Activated CD4-positive, alpha-beta T cell treated with anti-CD3 and anti-CD28 coated beads, Interleukin-2, amount 10 ng/mL, durations not matched to agents 7 days and 5 days (primary cell): Measurements from ENCODE around the gene SUOX. TPM values are rescaled to one million over a fixed set of nuclear protein-coding genes. Genes with fewer than 3 reads are reported as not detected.
"Not testable (repeated sequence)": the region's sequence is repeated elsewhere in the genome, so short reads cannot be mapped to it uniquely, and the experiment has no call there.

ENCODE experiments used
- CTCF ChIA-PET: fragments of 350-600 bp; sonication (Branson Sonifier 250); formaldehyde crosslinking; loops from one replicate; lab custom pipeline; 2021; ENCODE audit warnings: antibody characterized with exemption; lab: Charles Lee
- POLR2A ChIA-PET: fragments of 350-600 bp; sonication (Branson Sonifier 250); formaldehyde crosslinking; loops from one replicate; lab custom pipeline; 2021; ENCODE audit warnings: antibody characterized with exemption; lab: Charles Lee
- DNase-seq: peaks from one replicate; pipeline ENCODE4 v3.0.0-alpha.2; 2020
- H3K27ac Mint-ChIP-seq: one replicate; pipeline ENCODE4 v1.8.0; 2021; ENCODE audit warnings: mild to moderate bottlenecking, moderate library complexity, mixed read lengths
- H3K27me3 Mint-ChIP-seq: one replicate; pipeline ENCODE4 v1.8.0; 2021; ENCODE audit warnings: mixed read lengths
- H3K36me3 Mint-ChIP-seq: one replicate; pipeline ENCODE4 v1.8.0; 2021; ENCODE audit warnings: low read depth, mixed read lengths
- H3K4me1 Mint-ChIP-seq: one replicate; pipeline ENCODE4 v1.8.0; 2021; ENCODE audit warnings: mixed read lengths
- H3K4me3 Mint-ChIP-seq: one replicate; pipeline ENCODE4 v1.8.0; 2021; ENCODE audit warnings: mild to moderate bottlenecking, moderate library complexity, mixed read lengths
- H3K9me3 Mint-ChIP-seq: one replicate; pipeline ENCODE4 v1.8.0; 2021; ENCODE audit warnings: mixed read lengths
- total RNA-seq, 2 experiments: library from RNA; stranded (reverse); gene quantifications; one replicate each; pipeline ENCODE4 v1.2.3, GENCODE V29; 2021

Gene SUOX
- total RNA-seq, 2 experiments from 2014 or later = 2.4 to 3.5 TPM

DNA sequence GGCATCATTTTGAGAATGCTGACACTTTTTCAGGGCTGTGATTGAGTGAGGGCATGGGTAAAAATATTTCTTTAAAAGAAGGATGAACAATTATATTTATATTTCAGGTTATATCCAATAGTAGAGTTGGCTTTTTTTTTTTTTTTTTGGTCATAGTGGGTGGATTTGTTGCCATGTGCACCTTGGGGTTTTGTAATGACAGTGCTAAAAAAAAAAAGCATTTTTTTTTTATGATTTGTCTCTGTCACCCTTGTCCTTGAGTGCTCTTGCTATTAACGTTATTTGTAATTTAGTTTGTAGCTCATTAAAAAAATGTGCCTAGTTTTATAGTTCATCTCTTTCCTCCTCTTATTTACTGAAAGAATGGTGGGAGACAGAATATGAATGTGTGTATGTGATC lies 24.6 kb upstream of the SUOX start:
- Mint-ChIP-seq H3K36me3 (peaks cover 26% of the 10 kb centered on the region), H3K9me3 (no peaks in the 10 kb centered on the region), H3K4me1 (peaks cover 44% of the 10 kb centered on the region), H3K27ac (no peak overlapping the region), H3K4me3 (no peak overlapping the region), H3K27me3 (no peaks in the 10 kb centered on the region)
- ChIA-PET POLR2A (interaction anchor here (0.5 to 0.9 kb wide), 2 partner anchors 20 to 101 kb away, joined by 3 read pairs; no protein-coding TSS in a partner anchor), CTCF (interaction anchor here (1.0 kb wide), 1 partner anchor 45 kb away, joined by 3 read pairs; the partner anchor contains the start of gene PYM1)
- DNase-seq = no peak

DNA sequence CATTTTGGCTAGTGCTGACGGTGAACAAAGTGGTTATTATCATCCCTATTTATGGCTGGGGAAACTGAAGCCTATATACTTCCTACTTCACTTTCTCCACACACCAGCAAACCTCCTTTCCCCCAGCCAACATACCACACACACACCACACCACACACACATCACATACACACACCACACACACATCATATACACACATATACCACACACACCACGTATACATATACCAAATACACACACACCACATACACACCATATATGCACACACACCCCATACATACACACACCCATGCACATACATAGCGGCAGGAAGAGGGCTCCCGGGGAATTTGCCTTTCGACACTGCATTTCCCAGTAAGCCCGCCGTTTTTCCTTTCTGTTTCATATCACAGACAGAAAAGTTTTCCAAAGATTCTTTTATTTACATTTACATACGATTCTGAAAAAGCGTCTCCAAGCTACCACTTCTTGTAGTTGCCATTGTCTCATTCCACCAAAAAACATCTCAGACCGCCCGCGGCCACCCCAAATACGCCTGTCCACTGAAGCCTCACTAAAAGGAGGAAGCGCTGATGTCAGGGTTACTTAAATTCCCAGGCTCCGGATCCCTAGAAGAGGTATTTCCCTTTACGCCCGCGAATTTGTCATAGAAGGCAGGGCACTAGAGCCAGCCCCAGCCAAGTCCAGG lies 24.0 kb upstream of the SUOX start:
- peak; percentile 24 for DNase-seq
- no peak overlapping the region for H3K27ac Mint-ChIP-seq
- no peaks in the 10 kb centered on the region for H3K27me3 Mint-ChIP-seq
- H3K36me3 Mint-ChIP-seq = peaks cover 23% of the 10 kb centered on the region
- no peak overlapping the region for H3K4me3 Mint-ChIP-seq
- CTCF ChIA-PET = interaction anchor here (0.7 to 2.6 kb wide), 17 partner anchors 9 to 243 kb away, joined by 3 to 15 read pairs (median 4); partner anchors contain the start of genes PYM1, SMARCC2 and SUOX
- H3K9me3 Mint-ChIP-seq = no peaks in the 10 kb centered on the region
- peaks cover 41% of the 10 kb centered on the region for H3K4me1 Mint-ChIP-seq
- POLR2A ChIA-PET = interaction anchor here (0.9 to 1.7 kb wide), 2 partner anchors 11 to 21 kb away, joined by 3 to 8 read pairs; no protein-coding TSS in a partner anchor

DNA sequence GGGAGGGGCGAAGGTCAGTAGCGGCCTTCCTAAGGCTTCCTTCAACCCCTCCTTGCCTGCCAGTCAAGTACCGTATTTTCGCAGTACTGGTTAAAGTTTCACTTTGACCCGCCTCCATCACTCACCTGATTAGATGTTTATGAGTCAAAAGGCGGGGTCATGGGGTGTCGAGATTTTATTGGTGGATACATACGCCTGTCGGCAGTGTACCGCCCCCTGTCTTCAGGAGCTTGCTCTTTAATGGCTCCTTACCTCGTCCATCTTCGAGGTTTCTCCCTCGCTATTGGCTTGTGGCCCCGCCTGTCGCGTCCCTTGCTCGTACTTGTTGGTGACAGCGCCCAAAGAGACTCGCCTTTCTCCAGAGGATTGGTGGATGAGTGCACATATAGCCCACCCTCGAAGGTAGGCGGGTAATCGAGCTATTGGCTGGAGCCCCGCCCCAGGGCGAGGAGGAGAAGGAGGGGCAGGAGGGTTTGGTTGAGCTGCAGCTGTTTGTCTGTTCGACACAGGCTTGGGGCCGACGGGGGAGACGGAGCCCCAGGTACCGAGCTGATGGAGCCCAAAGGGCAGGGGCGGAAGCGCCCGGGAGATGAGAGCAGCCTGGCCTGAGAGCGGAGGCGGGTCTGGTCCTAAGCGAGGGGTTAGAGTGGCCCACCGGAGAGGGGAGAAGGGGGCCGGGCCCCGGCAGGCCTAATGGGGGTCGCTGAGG lies 23.3 kb upstream of the SUOX start, which contains the start of gene RAB5B:
Gene RAB5B (plus strand): TSS at position 480 of the 709 bp plus-strand sequence. CDS start 12,883 bp downstream, outside the sequence.
- Mint-ChIP-seq H3K36me3 (peaks cover 22% of the 10 kb centered on the region), H3K27ac (no peak within 1 kb of the TSS), H3K4me1 (peaks cover 34% of the 10 kb centered on the region), H3K4me3 (no peak within 1 kb of the TSS), H3K27me3 (no peaks in the 10 kb centered on the region), H3K9me3 (no peaks in the 10 kb centered on the region)
- ChIA-PET POLR2A (interaction anchor here (0.6 to 1.7 kb wide), 6 partner anchors 11 to 476 kb away, joined by 3 to 8 read pairs (median 4); partner anchors contain the start of gene TIMELESS), CTCF (interaction anchor here (0.7 to 2.6 kb wide), 22 partner anchors 9 to 244 kb away, joined by 3 to 15 read pairs (median 4); partner anchors contain the start of genes SMARCC2 and SUOX)
- peak; percentile 99 for DNase-seq

DNA sequence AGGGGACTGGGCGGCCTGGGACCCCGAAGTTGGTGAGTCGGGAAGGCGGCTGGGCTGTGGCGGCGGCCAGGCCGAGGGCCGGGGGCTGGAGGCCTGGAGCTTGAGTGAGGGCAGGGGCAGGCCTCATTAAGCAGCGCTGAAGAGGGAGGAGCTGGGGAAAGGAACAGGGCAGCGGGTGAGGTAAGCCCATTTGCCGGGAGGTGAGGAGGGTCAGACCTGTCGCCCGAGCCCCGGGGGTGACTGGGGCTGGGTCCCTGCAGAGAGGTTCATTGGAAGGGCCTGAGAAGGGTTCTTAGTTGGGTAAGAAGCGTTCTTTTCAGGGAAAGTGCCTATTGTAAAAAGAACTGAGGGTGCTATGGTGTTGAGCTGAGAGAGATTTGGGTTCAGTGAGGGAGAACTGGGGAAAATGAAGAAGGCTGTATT lies 22.8 kb upstream of the SUOX start:
- Mint-ChIP-seq H3K4me1 (peaks cover 32% of the 10 kb centered on the region), H3K4me3 (no peak overlapping the region), H3K27ac (no peak overlapping the region), H3K27me3 (no peaks in the 10 kb centered on the region), H3K9me3 (no peaks in the 10 kb centered on the region), H3K36me3 (peaks cover 24% of the 10 kb centered on the region)
- ChIA-PET POLR2A (interaction anchor here (0.6 to 1.7 kb wide), 8 partner anchors 8 to 475 kb away, joined by 3 to 8 read pairs (median 4); partner anchors contain the start of genes DNAJC14 and TIMELESS), CTCF (interaction anchor here (0.7 to 2.6 kb wide), 21 partner anchors 8 to 245 kb away, joined by 3 to 15 read pairs (median 4); partner anchors contain the start of genes SMARCC2 and SUOX)
- DNase-seq = peak; percentile 53

GRCh38 chr12:55978393-55978792 lies 18.7 kb upstream of the SUOX start:
- Mint-ChIP-seq H3K4me1 (peaks cover 25% of the 10 kb centered on the region), H3K27me3 (no peaks in the 10 kb centered on the region), H3K27ac (no peak overlapping the region), H3K4me3 (no peak overlapping the region), H3K36me3 (peaks cover 26% of the 10 kb centered on the region), H3K9me3 (no peaks in the 10 kb centered on the region)
- CTCF ChIA-PET = interaction anchor here (1.6 kb wide), 1 partner anchor 10 kb away, joined by 4 read pairs; no protein-coding TSS in a partner anchor
- DNase-seq = no peak
- POLR2A ChIA-PET = no interaction called here

DNA sequence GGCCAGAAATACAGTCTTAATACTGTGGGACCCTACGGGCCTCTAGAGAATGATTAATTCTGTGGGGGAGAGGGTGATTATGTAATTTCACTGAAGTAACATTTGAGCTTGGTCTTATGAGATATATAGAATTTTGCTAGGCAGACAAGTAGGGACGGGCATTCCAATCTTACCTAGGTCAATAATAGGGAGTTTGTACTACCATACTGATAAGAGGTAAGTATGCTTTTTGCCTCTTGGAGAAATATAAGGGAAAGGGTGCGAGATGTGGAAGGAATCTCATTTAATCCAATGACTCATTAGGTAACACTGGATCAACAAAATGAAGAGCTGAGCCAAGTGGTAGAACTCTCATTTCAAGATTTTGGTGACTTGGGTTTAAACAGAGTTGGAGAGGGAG lies 18.0 kb upstream of the SUOX start:
- ChIA-PET CTCF (interaction anchor here (1.6 kb wide), 1 partner anchor 11 kb away, joined by 4 read pairs; no protein-coding TSS in a partner anchor), POLR2A (no interaction called here)
- no peak overlapping the region for H3K27ac Mint-ChIP-seq
- DNase-seq = no peak
- H3K36me3 Mint-ChIP-seq = peaks cover 26% of the 10 kb centered on the region
- H3K27me3 Mint-ChIP-seq = no peaks in the 10 kb centered on the region
- peaks cover 25% of the 10 kb centered on the region for H3K4me1 Mint-ChIP-seq
- no peaks in the 10 kb centered on the region for H3K9me3 Mint-ChIP-seq
- H3K4me3 Mint-ChIP-seq = no peak overlapping the region

DNA sequence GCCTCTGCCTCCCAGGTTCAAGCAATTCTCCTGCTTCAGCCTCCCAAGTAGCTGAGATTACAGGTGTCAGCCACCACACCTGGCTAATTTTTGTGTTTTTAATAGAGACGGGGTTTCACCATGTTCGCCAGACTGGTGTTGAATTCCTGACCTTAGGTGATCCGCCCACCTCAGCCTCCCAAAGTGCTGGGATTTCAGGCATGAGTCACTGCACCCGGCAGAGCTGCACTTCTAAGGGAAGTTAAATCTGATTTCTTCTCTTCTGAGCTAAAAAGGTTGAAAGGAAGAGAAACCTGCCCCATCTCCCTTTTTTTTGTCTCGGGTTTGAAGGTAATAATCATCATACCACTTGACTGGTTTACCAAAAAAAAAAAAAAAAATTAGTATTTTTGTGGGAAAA lies 15.2 kb upstream of the SUOX start:
- DNase-seq, H3K4me3 Mint-ChIP-seq, H3K9me3 Mint-ChIP-seq, H3K27me3 Mint-ChIP-seq, H3K27ac Mint-ChIP-seq, POLR2A ChIA-PET: not testable (repeated sequence)
- H3K36me3 Mint-ChIP-seq = peaks cover 36% of the 10 kb centered on the region
- CTCF ChIA-PET = interaction anchor here (1.3 to 9.0 kb wide), 5 partner anchors 8 to 243 kb away, joined by 3 to 53 read pairs (median 4); partner anchors contain the start of genes RAB5B and SUOX
- H3K4me1 Mint-ChIP-seq = peaks cover 17% of the 10 kb centered on the region

DNA sequence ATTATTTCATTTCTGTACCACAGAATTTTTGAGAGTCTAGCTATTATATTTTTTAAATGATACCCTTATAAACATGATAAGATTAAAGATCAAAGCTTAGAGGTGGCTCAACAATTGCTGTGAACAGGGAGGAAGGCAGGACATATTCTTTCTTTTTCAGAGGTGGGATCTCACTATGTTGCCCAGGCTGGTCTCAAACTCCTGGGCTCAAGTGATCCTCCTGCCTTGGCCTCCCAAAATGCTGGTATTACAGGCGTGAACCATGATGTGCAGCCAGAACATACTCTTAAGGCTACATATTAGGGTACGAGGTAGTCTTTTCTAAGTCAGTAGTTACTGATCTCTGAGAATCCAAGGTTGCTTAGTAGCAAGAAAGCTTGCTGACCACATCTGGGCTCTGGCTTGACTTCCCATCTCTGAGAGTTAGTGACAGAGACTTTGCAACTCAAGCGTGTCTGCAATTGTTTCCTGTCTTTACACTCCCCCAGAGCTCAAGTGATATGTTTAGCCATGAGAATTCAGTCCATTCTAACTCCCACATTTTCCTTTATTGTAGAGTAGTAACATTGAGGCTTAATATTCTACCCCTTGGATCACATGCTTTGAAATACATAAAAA lies 14.6 kb upstream of the SUOX start:
- ChIA-PET CTCF (interaction anchor here (0.6 to 9.0 kb wide), 6 partner anchors 9 to 244 kb away, joined by 3 to 53 read pairs (median 4); partner anchors contain the start of genes RAB5B and SUOX), POLR2A (interaction anchor here (0.5 kb wide), 1 partner anchor 8 kb away, joined by 3 read pairs; no protein-coding TSS in a partner anchor)
- Mint-ChIP-seq H3K4me3 (no peak overlapping the region), H3K27ac (no peak overlapping the region), H3K27me3 (no peaks in the 10 kb centered on the region), H3K36me3 (peaks cover 35% of the 10 kb centered on the region), H3K9me3 (no peaks in the 10 kb centered on the region), H3K4me1 (peaks cover 12% of the 10 kb centered on the region)
- DNase-seq = no peak

DNA sequence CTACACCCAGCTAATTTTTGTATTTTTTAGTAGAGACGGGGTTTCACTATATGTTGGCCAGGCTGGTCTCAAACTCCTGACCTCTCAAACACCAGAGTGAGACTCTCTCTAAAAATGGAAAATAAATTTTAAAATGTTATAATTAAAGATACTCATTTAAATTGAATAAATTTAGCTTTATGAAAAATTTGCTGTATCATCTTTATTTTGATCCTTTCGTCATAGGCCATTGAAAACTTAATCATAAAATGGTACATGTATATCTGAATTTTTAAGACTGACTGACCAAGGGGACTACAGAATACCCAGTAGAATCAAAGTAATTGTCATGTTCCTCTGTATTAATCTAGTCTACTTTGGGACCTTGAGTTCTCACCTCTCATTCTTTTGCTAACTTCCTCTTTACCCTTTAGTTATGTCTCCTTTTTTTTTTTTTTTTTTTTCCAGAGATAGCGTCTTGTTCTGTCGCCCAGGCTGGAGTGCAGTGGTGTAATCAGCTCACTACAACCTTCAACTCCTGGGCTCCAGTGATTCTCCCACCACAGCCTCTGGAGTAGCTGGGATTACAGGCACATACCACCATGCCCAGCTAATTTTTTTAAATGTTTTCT lies 13.7 kb upstream of the SUOX start:
- Mint-ChIP-seq H3K9me3 (no peaks in the 10 kb centered on the region), H3K27me3 (no peaks in the 10 kb centered on the region), H3K27ac (no peak overlapping the region), H3K36me3 (peaks cover 37% of the 10 kb centered on the region), H3K4me1 (peaks cover 9% of the 10 kb centered on the region), H3K4me3 (no peak overlapping the region)
- CTCF ChIA-PET = interaction anchor here (0.7 to 9.0 kb wide), 4 partner anchors 9 to 245 kb away, joined by 4 to 53 read pairs (median 7); partner anchors contain the start of genes RAB5B, SMARCC2 and SUOX
- no peak for DNase-seq
- POLR2A ChIA-PET = interaction anchor here (0.6 to 2.4 kb wide), 2 partner anchors 8 to 9 kb away, joined by 3 to 8 read pairs; partner anchors contain the start of gene RAB5B

DNA sequence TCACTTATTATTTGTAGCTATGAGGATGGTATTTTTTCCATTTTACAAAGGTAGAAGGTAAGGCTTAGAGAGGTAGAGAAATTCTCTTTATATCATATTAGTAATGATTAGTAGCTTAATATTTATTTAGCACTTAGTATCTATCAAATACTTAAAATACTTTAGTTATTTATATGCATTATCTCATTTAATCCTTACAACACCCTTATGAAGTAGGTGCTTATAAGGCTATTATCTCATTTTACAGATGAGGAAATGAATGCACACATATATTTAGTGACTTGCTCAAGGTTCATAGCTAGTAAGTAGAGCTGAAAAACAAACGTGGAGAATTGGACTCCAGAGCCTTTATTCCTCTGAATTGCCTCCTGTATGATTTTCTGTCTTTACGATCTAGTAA lies 12.2 kb upstream of the SUOX start:
- Mint-ChIP-seq H3K4me3 (no peak overlapping the region), H3K36me3 (peaks cover 40% of the 10 kb centered on the region), H3K4me1 (peaks cover 6% of the 10 kb centered on the region), H3K27ac (no peak overlapping the region), H3K27me3 (no peaks in the 10 kb centered on the region), H3K9me3 (no peaks in the 10 kb centered on the region)
- DNase-seq = no peak
- ChIA-PET CTCF (interaction anchor here (1.0 to 9.0 kb wide), 5 partner anchors 9 to 237 kb away, joined by 3 to 53 read pairs (median 7); partner anchors contain the start of genes RAB5B and SUOX), POLR2A (interaction anchor here (2.4 kb wide), 1 partner anchor 11 kb away, joined by 8 read pairs; the partner anchor contains the start of gene RAB5B)

DNA sequence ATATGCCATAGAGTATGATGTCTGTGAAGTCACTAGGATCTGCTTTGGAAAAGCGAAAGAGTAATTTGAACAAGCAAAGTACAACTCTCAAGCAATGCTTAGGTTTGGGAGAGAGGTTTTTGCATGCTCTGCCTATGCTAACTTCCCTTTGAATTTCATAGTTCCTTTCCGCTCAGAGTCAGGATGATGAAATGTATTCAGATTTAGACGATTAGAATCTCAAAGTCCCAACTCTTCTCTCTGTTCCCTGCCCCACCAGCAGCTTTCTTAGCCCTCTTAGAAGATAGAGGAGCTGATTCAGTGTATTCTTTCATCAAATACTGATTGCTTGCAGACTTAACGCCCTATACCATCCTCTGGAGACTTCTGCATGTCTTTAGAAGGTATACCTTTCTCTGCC lies 11.7 kb upstream of the SUOX start:
- POLR2A ChIA-PET = interaction anchor here (0.6 to 2.4 kb wide), 2 partner anchors 11 to 375 kb away, joined by 3 to 8 read pairs; partner anchors contain the start of genes RAB5B and STAT2

More for the DNA sequence above, 11.7 kb upstream of the SUOX start:
- H3K4me1 Mint-ChIP-seq = peaks cover 6% of the 10 kb centered on the region
- DNase-seq = no peak
- peaks cover 41% of the 10 kb centered on the region for H3K36me3 Mint-ChIP-seq
- CTCF ChIA-PET = interaction anchor here (0.7 to 9.0 kb wide), 7 partner anchors 8 to 238 kb away, joined by 3 to 53 read pairs (median 4); partner anchors contain the start of genes RAB5B and SUOX
- no peak overlapping the region for H3K27ac Mint-ChIP-seq
- no peaks in the 10 kb centered on the region for H3K9me3 Mint-ChIP-seq
- H3K4me3 Mint-ChIP-seq = no peak overlapping the region
- H3K27me3 Mint-ChIP-seq = no peaks in the 10 kb centered on the region
